Fibroblast of villous mesenchyme (primary cell): ENCODE results near the gene PTPRM. TPM values are rescaled to one million over a fixed set of nuclear protein-coding genes. Genes with fewer than 3 reads are reported as not detected.

Experiments
- DNase-seq: peaks from one replicate; pipeline ENCODE4 v3.0.0-alpha.2; 2010; ENCODE audit warnings: low read depth
- H3K4me3 ChIP-seq: 2 replicates; pipeline ENCODE4 v1.5.1; 2011; ENCODE audit warnings: low read depth, mild to moderate bottlenecking, low read length
- total RNA-seq: library from RNA; depleted of rRNA; stranded (reverse); fragments of >200 nt; gene quantifications from 2 replicates; pipeline ENCODE4 v1.2.3, GENCODE V29; 2012
- TF ChIP-seq, protein P1 (sequence below): IDR thresholded peaks from 2 replicates; pipeline ENCODE4 v1.5.1; 2012; ENCODE audit warnings: low read depth, mild to moderate bottlenecking, low read length; ENCODE audit not compliant: insufficient read depth

Gene PTPRM
- total RNA-seq, 1 donor: 56.1 TPM

DNA sequence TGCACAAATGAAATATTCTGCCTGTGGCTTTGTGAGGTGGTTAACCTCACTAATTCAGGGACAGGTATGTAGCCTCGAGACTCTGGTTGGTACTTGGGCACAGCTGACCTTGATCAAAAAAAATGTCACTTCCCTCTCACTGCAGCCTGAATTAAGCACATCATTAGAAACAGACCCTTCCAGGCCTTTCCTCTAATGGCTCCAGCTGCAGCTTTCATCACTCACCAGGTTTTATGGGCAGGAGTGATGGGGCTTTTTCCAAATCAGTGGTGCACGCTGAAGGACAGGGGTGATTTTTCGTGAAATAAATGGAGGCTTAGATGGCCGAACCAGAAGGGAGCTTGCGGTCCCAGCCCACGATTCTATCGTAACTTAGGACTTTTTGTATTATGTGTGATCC, 829.1 kb downstream of the PTPRM start:
- TF ChIP-seq, protein P1, sequence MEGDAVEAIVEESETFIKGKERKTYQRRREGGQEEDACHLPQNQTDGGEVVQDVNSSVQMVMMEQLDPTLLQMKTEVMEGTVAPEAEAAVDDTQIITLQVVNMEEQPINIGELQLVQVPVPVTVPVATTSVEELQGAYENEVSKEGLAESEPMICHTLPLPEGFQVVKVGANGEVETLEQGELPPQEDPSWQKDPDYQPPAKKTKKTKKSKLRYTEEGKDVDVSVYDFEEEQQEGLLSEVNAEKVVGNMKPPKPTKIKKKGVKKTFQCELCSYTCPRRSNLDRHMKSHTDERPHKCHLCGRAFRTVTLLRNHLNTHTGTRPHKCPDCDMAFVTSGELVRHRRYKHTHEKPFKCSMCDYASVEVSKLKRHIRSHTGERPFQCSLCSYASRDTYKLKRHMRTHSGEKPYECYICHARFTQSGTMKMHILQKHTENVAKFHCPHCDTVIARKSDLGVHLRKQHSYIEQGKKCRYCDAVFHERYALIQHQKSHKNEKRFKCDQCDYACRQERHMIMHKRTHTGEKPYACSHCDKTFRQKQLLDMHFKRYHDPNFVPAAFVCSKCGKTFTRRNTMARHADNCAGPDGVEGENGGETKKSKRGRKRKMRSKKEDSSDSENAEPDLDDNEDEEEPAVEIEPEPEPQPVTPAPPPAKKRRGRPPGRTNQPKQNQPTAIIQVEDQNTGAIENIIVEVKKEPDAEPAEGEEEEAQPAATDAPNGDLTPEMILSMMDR: no peak
- DNase-seq: no peak
- H3K4me3 ChIP-seq: no peak overlapping the region

DNA sequence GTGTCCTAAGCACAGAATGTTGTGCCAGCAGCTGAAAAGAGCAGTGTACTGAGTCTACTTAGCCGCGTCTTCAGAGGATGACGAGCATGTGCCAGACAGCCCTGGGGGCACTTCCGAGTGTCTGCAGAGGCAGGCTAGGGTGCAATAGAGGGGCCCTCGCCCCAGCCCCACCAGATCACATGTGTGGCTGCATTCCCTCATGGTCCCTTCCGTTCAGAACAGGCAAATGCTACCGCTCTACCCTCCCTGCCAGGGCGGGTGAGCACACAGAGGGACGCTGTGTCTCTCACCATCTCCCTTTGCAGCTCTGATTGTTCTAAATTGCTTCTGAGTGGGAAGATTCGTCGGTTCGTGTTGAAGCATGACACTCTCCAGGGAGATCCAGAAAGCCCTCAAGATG, 829.9 kb downstream of the PTPRM start:
- H3K4me3 ChIP-seq: no peak overlapping the region
- DNase-seq: no peak
- TF ChIP-seq, protein P1: no peak

DNA sequence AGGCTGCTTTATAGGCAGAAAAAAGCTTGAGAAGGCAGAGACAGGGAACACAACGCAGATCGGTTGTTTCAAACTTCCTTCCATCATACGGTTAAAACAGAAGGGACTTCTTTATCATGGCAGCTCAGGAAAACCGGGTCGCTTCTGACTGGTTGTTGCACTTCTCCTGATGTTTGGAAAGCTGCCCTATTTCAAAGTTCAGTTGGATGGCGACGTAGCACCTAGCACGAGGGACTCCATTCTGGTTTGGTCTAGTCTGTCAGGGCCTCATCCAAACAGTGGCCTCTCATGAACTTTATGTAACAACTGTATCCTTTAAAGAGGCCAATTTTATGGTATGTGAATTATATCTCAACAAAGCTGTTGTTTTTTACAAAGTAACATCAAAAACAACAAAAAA, 832.0 kb downstream of the PTPRM start:
- DNase-seq: no peak
- H3K4me3 ChIP-seq: no peak overlapping the region
- TF ChIP-seq, protein P1: no peak

DNA sequence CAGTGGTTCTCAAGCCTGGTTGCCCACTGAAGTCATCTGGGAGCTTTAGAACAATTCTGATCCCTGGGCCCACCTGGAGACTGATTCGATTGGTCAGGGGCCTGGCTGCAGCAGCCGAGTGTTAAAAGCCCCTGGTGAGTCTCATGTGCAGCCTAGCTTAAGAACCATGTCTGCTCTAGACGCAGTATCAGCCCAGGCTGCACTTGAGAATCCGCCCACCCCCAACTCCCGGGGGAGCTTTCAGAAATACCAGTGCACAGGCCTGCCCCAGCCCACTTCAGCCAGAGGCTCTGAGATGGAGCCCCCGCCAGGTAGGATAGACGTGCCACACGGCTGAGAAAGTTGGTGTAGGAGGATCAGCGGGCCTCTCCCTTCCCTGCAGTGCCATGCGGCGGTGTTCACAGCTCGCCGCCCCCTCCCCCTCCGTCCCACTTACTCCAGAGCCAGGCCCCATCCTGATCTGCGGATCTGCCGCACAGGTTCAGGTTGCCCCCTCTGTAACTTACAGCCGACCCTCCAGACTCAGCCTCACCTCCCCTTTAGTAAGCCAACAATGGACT, 833.2 kb downstream of the PTPRM start:
- TF ChIP-seq, protein P1: no peak
- H3K4me3 ChIP-seq: no peak overlapping the region
- DNase-seq: no peak

DNA sequence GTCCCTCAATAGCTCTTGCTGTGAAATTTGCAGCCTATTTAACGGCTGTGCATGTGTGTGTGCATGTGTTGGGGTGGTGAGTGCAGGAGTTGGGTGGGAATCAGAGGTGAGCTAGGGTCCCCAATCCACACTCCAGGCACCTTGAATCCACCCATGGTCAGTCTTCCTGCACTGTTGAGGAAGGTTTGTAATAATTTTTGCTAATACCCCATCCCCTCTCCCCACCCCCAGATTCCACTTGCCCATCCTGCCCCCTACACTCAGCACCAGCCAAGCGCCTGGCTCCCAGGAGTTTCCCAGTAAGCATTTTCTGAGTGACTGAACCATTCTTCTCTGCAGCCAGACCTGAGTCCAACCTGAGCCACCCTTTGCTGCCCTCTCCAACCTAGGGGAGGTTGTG, 833.7 kb downstream of the PTPRM start:
- no peak overlapping the region for H3K4me3 ChIP-seq
- TF ChIP-seq, protein P1: no peak

DNA sequence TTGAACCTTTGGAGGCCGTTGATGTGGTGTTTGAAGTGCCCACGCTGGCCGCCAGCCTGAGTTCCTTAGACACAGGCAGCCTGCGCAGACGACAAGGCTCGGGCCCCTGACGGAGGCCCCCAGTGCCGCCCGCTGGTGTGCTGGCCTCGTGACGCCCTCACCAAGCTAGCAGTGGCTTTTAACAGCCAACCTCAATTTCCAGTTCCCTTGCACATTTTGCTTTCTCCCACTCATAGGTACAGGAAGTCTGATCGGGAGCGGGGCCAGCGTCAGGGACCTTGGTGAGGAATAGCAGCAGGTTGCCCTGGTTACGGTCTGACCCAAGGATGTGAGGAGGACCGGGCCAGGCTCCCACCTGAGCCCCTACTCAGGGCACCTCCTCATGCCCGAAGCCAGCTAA, 834.5 kb downstream of the PTPRM start:
- TF ChIP-seq, protein P1: no peak
- no peak for DNase-seq
- H3K4me3 ChIP-seq: no peak overlapping the region

More for the DNA sequence above, 833.7 kb downstream of the PTPRM start:
- no peak for DNase-seq

DNA sequence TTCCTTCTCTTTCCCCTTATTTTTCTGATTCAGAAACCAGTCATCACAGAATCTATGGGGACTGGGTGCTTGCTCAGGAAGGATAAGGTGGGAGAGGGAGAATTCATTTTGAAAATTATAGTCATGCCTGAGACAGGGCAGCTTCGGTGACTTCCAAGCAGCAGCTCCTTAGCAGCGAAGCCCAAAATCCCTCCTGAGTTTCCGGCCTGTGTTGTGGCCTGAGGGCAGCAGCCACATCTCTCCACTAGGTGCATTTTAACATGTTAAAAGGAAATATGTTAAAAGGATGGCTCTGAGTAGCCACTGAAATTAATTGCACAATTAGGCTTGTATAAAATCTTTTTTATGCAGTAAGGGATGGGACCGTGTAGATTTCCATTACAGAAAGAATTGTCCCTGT, 835.1 kb downstream of the PTPRM start:
- TF ChIP-seq, protein P1: no peak
- no peak overlapping the region for H3K4me3 ChIP-seq
- DNase-seq: no peak
